Psoas muscle (tissue), 8 donors: ENCODE measurements around the gene BANF1. TPM values are rescaled to one million over a fixed set of nuclear protein-coding genes. Genes with fewer than 3 reads are reported as not detected.

Experiments used
- ATAC-seq, 4 donors: fragments of 200-7000 bp; cut with Tn5 transposase; one replicate each; pipeline ENCODE4 v1.9.1; 2020; ENCODE audit warnings: moderate library complexity in 3 of 4, mild to moderate bottlenecking in 2 of 4
- DNase-seq, 2 donors: peaks; one replicate each; pipeline ENCODE4 v3.0.0-alpha.2; 2020
- H3K27ac ChIP-seq: fragments of 200-600 bp; one replicate; pipeline ENCODE4 v1.8.0; 2022
- H3K27me3 ChIP-seq, 3 donors: fragments of 200-600 bp in 1 of 3; one replicate each; pipeline versions ENCODE4 v1.6.1 to v1.8.0; 2013 to 2022; ENCODE audit warnings: low read length in 2 of 3, mild to moderate bottlenecking in 2 of 3, moderate library complexity in 1 of 3; ENCODE audit not compliant: insufficient read depth in 3 of 3
- H3K36me3 ChIP-seq, 2 donors: fragments of 200-600 bp in 1 of 2; one replicate each; pipeline versions ENCODE4 v1.6.1 to v1.8.0; 2013 to 2022; ENCODE audit warnings: low read depth in 1 of 2, mild to moderate bottlenecking in 1 of 2, moderate library complexity in 1 of 2; ENCODE audit not compliant: insufficient read depth in 1 of 2
- H3K4me1 ChIP-seq: fragments of 200-600 bp; one replicate; pipeline ENCODE4 v1.8.0; 2022
- H3K4me3 ChIP-seq: fragments of 200-600 bp; one replicate; pipeline ENCODE4 v1.8.0; 2022; ENCODE audit warnings: mild to moderate bottlenecking
- H3K9me3 ChIP-seq: fragments of 200-600 bp; one replicate; pipeline ENCODE4 v1.8.0; 2022
- CTCF ChIP-seq: fragments of 200-600 bp; IDR thresholded peaks from one replicate; pipeline ENCODE4 v1.8.0; 2022; ENCODE audit warnings: antibody characterized with exemption
- WGBS, 3 donors: extraction: QIAGEN DNeasy Blood & Tissue Kit; methylation state at CpG; one replicate each; pipeline versions ENCODE4 v1.1.6 to v1.1.7; 2013; 5-methylcytosine and 5-hydroxymethylcytosine counted together
- intact Hi-C, 2 donors: fragments of 100-400 bp; cut with DNase I; formaldehyde crosslinking; loops; one replicate each; pipeline versions ENCODE4 v1.11.0 to v1.14.2; 2022
- polyA plus RNA-seq, 3 donors: library from polyadenylated mRNA; stranded (reverse); fragments of 200-250 nt; gene quantifications; one replicate each; pipeline ENCODE4 v1.2.3, GENCODE V29; 2013
- total RNA-seq, 4 donors: library from RNA; stranded (reverse); fragmentation: NEBNext Ultra II Directional in 2 of 4; extraction: Animal tissue kit (Norgen Biotek cat#: 25700) in 2 of 4; gene quantifications; one replicate each; pipeline versions ENCODE4 v1.2.1 to v1.2.4, GENCODE V29; 2021 to 2023
- donor health status: healthy with polysubstance abuse.
- donor health status: DM: no; HTN: no; CAD: no; lungs with moderate emphysema.
- donor health status: Bipolar disorder and iron deficiency.
- donor health status: healthy.
- donor health status: DM: yes; HTN: yes; CAD: no.
- donor health status: DM: no; HTN: no; CAD: no.
- donor health status: DM: no; HTN: no; CAD: no.
- donor health status: DM: yes; HTN: yes; CAD: no.

The BANF1 gene
- total and polyA plus RNA-seq, 7 donors = 251 to 384 (median 329) TPM

GRCh38 chr11:66015454-66015881 is 13.2 kb downstream of the BANF1 start:
- no peak for TF ChIP-seq CTCF
- Histone ChIP-seq H3K9me3 (no peaks in the 10 kb centered on the region), H3K27me3 (peaks cover 0 to 7% (median 5%) of the 10 kb centered on the region in 3 donors), H3K4me3 (peak overlapping the region; percentile 28), H3K4me1 (peaks cover 21% of the 10 kb centered on the region), H3K27ac (peak overlapping the region; percentile 69), H3K36me3 (no peaks in the 10 kb centered on the region)
- DNase-seq (peak in 1 of 2 donors; percentile 74), ATAC-seq (peak; percentile 77 to 89 (median 85))
- intact Hi-C loops = no loop called here
- WGBS, 3 donors = 31 to 41% (median 38%) methylated on average over 7 of the region's 7 CpGs

- intact Hi-C loops = no loop called here
- TF ChIP-seq CTCF = no peak
- Histone ChIP-seq H3K27ac (peak overlapping the region; percentile 69), H3K4me3 (peak overlapping the region; percentile 28), H3K36me3 (no peaks in the 10 kb centered on the region), H3K4me1 (peaks cover 21% of the 10 kb centered on the region), H3K27me3 (peaks cover 0 to 7% (median 5%) of the 10 kb centered on the region in 3 donors), H3K9me3 (no peaks in the 10 kb centered on the region)
- peak; percentile 2 to 61 (median 29) for ATAC-seq
- DNase-seq = no peak
- 47 to 63% (median 53%) methylated on average over 18 of the region's 18 CpGs for WGBS, 3 donors
Measured at GRCh38 chr11:66015936-66016792, 13.9 kb downstream of the BANF1 start.

GRCh38 chr11:66016793-66017177 is 14.5 kb downstream of the BANF1 start:
- Histone ChIP-seq H3K27me3 (peaks cover 0 to 7% (median 5%) of the 10 kb centered on the region in 3 donors), H3K9me3 (no peaks in the 10 kb centered on the region), H3K36me3 (no peaks in the 10 kb centered on the region), H3K4me1 (peaks cover 21% of the 10 kb centered on the region), H3K27ac (peak overlapping the region; percentile 69), H3K4me3 (no peak overlapping the region)
- DNase-seq = no peak
- 77 to 80% (median 79%) methylated on average over 8 to 10 of the region's 10 CpGs for WGBS, 3 donors
- no peak for ATAC-seq
- no peak for TF ChIP-seq CTCF
- intact Hi-C loops = no loop called here

GRCh38 chr11:66017321-66017720 is 15.0 kb downstream of the BANF1 start:
- no peak overlapping the region for H3K4me3 ChIP-seq
- peaks cover 19% of the 10 kb centered on the region for H3K4me1 ChIP-seq
- 67 to 84% (median 81%) methylated on average over 4 of the region's 4 CpGs for WGBS, 3 donors
- no peak for DNase-seq
- peaks cover 0 to 7% (median 5%) of the 10 kb centered on the region in 3 donors for H3K27me3 ChIP-seq
- H3K9me3 ChIP-seq = no peaks in the 10 kb centered on the region
- TF ChIP-seq CTCF = no peak
- no peak for ATAC-seq
- intact Hi-C loops = no loop called here
- H3K27ac ChIP-seq = no peak overlapping the region
- H3K36me3 ChIP-seq = no peaks in the 10 kb centered on the region
